Parathyroid adenoma (tissue), 2 donors: Measurements from ENCODE around the gene TXNDC8.

Experiments
- H2AFZ ChIP-seq: fragments of 300-600 bp; sonication (generic); one replicate; pipeline ENCODE4 v1.7.0; 2017; ENCODE audit warnings: antibody characterized with exemption, mild to moderate bottlenecking
- H3K27ac ChIP-seq: fragments of 300-600 bp; sonication (generic); one replicate; pipeline ENCODE4 v1.7.0; 2017
- H3K27me3 ChIP-seq: fragments of 300-600 bp; sonication (generic); one replicate; pipeline ENCODE4 v1.7.0; 2017; ENCODE audit warnings: low read length; ENCODE audit not compliant: control insufficient read depth, insufficient read depth
- H3K36me3 ChIP-seq: fragments of 300-600 bp; sonication (generic); one replicate; pipeline ENCODE4 v1.7.0; 2017; ENCODE audit warnings: low read length; ENCODE audit not compliant: control insufficient read depth, insufficient read depth
- H3K4me1 ChIP-seq: fragments of 300-600 bp; sonication (generic); one replicate; pipeline ENCODE4 v1.7.0; 2017; ENCODE audit warnings: control low read depth
- H3K4me2 ChIP-seq: fragments of 300-600 bp; sonication (generic); one replicate; pipeline ENCODE4 v1.7.0; 2017; ENCODE audit warnings: low read length
- H3K4me3 ChIP-seq: fragments of 300-600 bp; sonication (generic); one replicate; pipeline ENCODE4 v1.7.0; 2017; ENCODE audit warnings: low read depth, low read length
- H3K79me2 ChIP-seq: fragments of 300-600 bp; sonication (generic); one replicate; pipeline ENCODE4 v1.7.0; 2017; ENCODE audit warnings: control low read depth
- H3K9ac ChIP-seq: fragments of 300-600 bp; sonication (generic); one replicate; pipeline ENCODE4 v1.7.0; 2017; ENCODE audit warnings: mild to moderate bottlenecking
- H3K9me3 ChIP-seq: fragments of 300-600 bp; sonication (generic); one replicate; pipeline ENCODE4 v1.7.0; 2017; ENCODE audit warnings: low read length; ENCODE audit not compliant: control insufficient read depth
- CTCF ChIP-seq: fragments of 300-600 bp; sonication (generic); IDR thresholded peaks from one replicate; pipeline ENCODE4 v1.7.0; 2017; ENCODE audit warnings: antibody characterized with exemption, mild to moderate bottlenecking
- donor health status: primary hyperparathyroidism.

TXNDC8 gene

DNA sequence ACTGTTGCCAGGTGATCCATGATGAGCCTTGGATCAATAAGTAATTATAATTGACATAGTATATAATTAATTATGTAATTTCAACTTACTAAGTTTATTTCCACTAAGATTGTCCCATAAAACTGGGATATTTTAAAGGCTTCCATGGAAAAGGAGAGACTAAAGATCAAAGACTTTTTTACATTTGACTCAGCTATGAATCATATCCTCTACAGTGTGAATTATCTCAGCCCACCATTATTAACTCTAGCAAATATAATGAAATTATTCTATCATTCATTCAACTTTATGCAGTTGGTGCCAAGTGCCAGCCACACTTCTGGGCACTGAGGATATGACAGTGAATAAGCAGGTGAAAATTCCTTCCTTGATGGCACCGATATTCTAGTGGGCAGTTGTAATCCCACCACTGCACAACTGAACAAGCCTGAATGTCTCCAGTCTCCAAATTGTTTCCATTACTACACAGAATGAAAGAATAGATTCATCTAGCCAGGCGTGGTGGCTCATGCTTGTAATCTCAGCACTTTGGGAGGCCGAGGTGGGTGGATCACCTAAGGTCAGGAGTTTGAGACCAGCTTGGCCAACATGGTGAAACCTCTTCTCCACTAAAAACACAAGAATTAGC, 59.5 kb downstream of the TXNDC8 start:
- H3K4me2 ChIP-seq = no peak overlapping the region
- no peaks in the 10 kb centered on the region for H3K9me3 ChIP-seq
- H3K27ac ChIP-seq = no peak overlapping the region
- no peaks in the 10 kb centered on the region for H3K4me1 ChIP-seq
- H2AFZ ChIP-seq = no peak overlapping the region
- no peaks in the 10 kb centered on the region for H3K27me3 ChIP-seq
- TF ChIP-seq CTCF = no peak
- no peaks in the 10 kb centered on the region for H3K79me2 ChIP-seq
- no peak overlapping the region for H3K9ac ChIP-seq
- H3K36me3 ChIP-seq = no peaks in the 10 kb centered on the region
- H3K4me3 ChIP-seq = no peak overlapping the region

DNA sequence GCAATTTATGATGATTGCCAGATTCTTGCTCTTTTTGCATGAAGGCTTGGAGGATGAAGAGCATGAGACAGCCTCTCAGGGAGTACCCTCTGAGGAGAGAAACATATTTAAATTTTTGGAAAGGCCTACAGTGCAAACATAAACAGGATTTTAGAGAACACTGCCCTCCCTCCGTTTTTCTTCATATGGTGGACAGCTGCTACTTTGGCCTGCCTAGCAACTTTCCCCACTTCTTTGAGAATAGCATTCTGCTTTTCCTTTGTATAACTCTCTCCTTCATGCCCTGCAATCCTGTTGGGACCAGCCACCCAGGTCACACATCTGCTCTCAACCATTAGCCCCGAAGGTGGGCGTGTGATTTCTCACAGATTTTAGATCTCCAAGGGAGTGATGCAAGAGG, 60.9 kb downstream of the TXNDC8 start:
- Histone ChIP-seq H2AFZ (no peak overlapping the region), H3K9ac (no peak overlapping the region), H3K4me2 (no peak overlapping the region), H3K79me2 (no peaks in the 10 kb centered on the region), H3K27ac (no peak overlapping the region), H3K36me3 (no peaks in the 10 kb centered on the region), H3K9me3 (no peaks in the 10 kb centered on the region), H3K27me3 (no peaks in the 10 kb centered on the region), H3K4me1 (no peaks in the 10 kb centered on the region), H3K4me3 (no peak overlapping the region)
- TF ChIP-seq CTCF = no peak

DNA sequence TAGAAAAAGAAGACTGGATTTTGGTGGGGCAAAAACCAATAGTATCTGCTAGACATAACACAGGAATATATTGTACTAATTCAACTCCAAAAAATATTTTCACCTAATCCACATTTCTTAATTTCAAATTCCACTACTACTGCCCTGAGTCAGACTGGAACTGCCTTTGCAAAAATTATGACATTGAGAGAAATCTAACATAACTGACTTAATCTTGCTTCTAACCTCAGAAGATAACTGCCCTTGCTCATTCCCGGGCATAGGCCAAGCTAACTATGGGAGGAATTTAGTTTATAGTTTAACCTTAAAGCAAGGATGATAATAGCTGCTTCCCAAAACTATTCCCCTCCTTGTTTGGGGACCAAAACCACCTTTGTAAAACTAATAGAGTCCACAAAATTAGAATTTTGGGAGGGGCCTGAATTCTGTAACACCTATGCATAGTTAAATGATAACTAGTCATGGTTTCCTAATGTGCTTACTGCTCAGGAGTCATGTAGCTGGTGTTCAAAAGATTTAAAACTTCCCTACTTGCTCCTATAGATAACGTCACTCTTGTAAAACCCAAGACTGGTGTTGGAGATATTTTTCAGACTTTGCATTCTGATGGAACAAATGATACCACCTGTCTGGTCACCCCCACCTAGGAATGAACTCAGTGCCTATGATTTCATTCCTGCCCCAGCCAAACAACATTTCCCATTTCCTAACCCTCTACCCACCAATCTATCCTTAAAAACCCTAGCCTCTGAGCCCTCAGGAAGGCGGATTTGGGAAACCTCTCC, 67.3 kb downstream of the TXNDC8 start:
- TF ChIP-seq CTCF = no peak
- no peaks in the 10 kb centered on the region for H3K9me3 ChIP-seq
- no peaks in the 10 kb centered on the region for H3K27me3 ChIP-seq

DNA sequence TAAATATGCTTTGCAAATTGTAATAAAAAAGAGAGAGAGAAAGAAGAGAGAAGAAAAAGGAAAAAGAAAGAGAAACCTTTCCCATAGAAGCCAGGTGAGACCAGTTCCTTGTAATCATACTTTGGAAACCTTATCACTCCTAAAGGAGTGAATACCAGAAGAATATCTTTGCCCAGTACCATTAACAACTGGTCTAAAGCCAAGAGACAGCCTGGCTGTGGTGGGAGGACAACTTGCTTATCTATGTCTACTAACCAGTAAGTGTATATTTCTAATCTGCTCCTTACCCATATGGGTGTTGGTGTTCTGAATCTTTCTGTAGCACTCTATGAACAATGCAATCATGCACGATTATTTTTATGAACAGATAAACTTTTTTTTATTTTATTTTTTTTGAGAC, 70.9 kb downstream of the TXNDC8 start:
- no peak overlapping the region for H2AFZ ChIP-seq
- no peaks in the 10 kb centered on the region for H3K36me3 ChIP-seq
- no peaks in the 10 kb centered on the region for H3K9me3 ChIP-seq
- H3K79me2 ChIP-seq = no peaks in the 10 kb centered on the region
- no peak overlapping the region for H3K27ac ChIP-seq
- no peaks in the 10 kb centered on the region for H3K4me1 ChIP-seq
- H3K4me2 ChIP-seq = no peak overlapping the region
- no peak for TF ChIP-seq CTCF
- H3K9ac ChIP-seq = no peak overlapping the region
- H3K27me3 ChIP-seq = no peaks in the 10 kb centered on the region
- H3K4me3 ChIP-seq = no peak overlapping the region

More for the DNA sequence above, 67.3 kb downstream of the TXNDC8 start:
- Histone ChIP-seq H3K4me2 (no peak overlapping the region), H3K36me3 (no peaks in the 10 kb centered on the region), H3K79me2 (no peaks in the 10 kb centered on the region), H2AFZ (no peak overlapping the region), H3K27ac (no peak overlapping the region), H3K4me3 (no peak overlapping the region), H3K9ac (no peak overlapping the region), H3K4me1 (no peaks in the 10 kb centered on the region)

- no peak overlapping the region for H2AFZ ChIP-seq
- no peak for TF ChIP-seq CTCF
- peaks cover 3% of the 10 kb centered on the region for H3K4me1 ChIP-seq
- no peak overlapping the region for H3K27ac ChIP-seq
- H3K27me3 ChIP-seq = no peaks in the 10 kb centered on the region
- H3K9ac ChIP-seq = no peak overlapping the region
- H3K4me2 ChIP-seq = no peak overlapping the region
- no peaks in the 10 kb centered on the region for H3K9me3 ChIP-seq
- H3K4me3 ChIP-seq = no peak overlapping the region
- H3K36me3 ChIP-seq = no peaks in the 10 kb centered on the region
- H3K79me2 ChIP-seq = no peaks in the 10 kb centered on the region
Observed at GRCh38 chr9:110261632-110262031, 76.0 kb downstream of the TXNDC8 start.
